DOHH2 (cell line): Measurements from ENCODE around the gene ZSCAN25.

ENCODE experiments used
- CTCF ChIP-seq: fragments of 200-600 bp; sonication (generic); IDR thresholded peaks from one replicate; pipeline ENCODE4 v1.5.1; 2014; ENCODE audit warnings: antibody characterized with exemption, mild to moderate bottlenecking, low read depth, low read length; ENCODE audit not compliant: poor library complexity, severe bottlenecking
- EZH2phosphoT487 ChIP-seq: fragments of 200-600 bp; sonication (generic); IDR thresholded peaks from 2 replicates; pipeline ENCODE4 v1.6.1; 2017; ENCODE audit warnings: borderline replicate concordance, mild to moderate bottlenecking, antibody characterized with exemption, low read length, moderate library complexity, mixed read lengths

GRCh38 chr7:99665312-99666012 is 48.7 kb downstream of the ZSCAN25 start:
- no peak for TF ChIP-seq CTCF
- no peak for TF ChIP-seq EZH2phosphoT487
